Parathyroid adenoma (tissue), 2 donors: Measurements from ENCODE around the gene LAP3.

Experiments used
- H2AFZ ChIP-seq: fragments of 300-600 bp; sonication (generic); one replicate; pipeline ENCODE4 v1.7.0; 2017; ENCODE audit warnings: antibody characterized with exemption, mild to moderate bottlenecking
- H3K27ac ChIP-seq: fragments of 300-600 bp; sonication (generic); one replicate; pipeline ENCODE4 v1.7.0; 2017
- H3K27me3 ChIP-seq: fragments of 300-600 bp; sonication (generic); one replicate; pipeline ENCODE4 v1.7.0; 2017; ENCODE audit warnings: low read length; ENCODE audit not compliant: control insufficient read depth, insufficient read depth
- H3K36me3 ChIP-seq: fragments of 300-600 bp; sonication (generic); one replicate; pipeline ENCODE4 v1.7.0; 2017; ENCODE audit warnings: low read length; ENCODE audit not compliant: control insufficient read depth, insufficient read depth
- H3K4me1 ChIP-seq: fragments of 300-600 bp; sonication (generic); one replicate; pipeline ENCODE4 v1.7.0; 2017; ENCODE audit warnings: control low read depth
- H3K4me2 ChIP-seq: fragments of 300-600 bp; sonication (generic); one replicate; pipeline ENCODE4 v1.7.0; 2017; ENCODE audit warnings: low read length
- H3K4me3 ChIP-seq: fragments of 300-600 bp; sonication (generic); one replicate; pipeline ENCODE4 v1.7.0; 2017; ENCODE audit warnings: low read depth, low read length
- H3K79me2 ChIP-seq: fragments of 300-600 bp; sonication (generic); one replicate; pipeline ENCODE4 v1.7.0; 2017; ENCODE audit warnings: control low read depth
- H3K9ac ChIP-seq: fragments of 300-600 bp; sonication (generic); one replicate; pipeline ENCODE4 v1.7.0; 2017; ENCODE audit warnings: mild to moderate bottlenecking
- H3K9me3 ChIP-seq: fragments of 300-600 bp; sonication (generic); one replicate; pipeline ENCODE4 v1.7.0; 2017; ENCODE audit warnings: low read length; ENCODE audit not compliant: control insufficient read depth
- TF ChIP-seq, protein P1 (sequence below): fragments of 300-600 bp; sonication (generic); IDR thresholded peaks from one replicate; pipeline ENCODE4 v1.7.0; 2017; ENCODE audit warnings: antibody characterized with exemption, mild to moderate bottlenecking
- donor health status: primary hyperparathyroidism.

LAP3 gene

GRCh38 chr4:17589355-17589754 is 12.4 kb downstream of the LAP3 start:
- Histone ChIP-seq H3K4me3 (no peak overlapping the region), H3K9ac (no peak overlapping the region), H3K79me2 (no peaks in the 10 kb centered on the region), H3K36me3 (no peaks in the 10 kb centered on the region), H3K27ac (no peak overlapping the region), H3K4me1 (no peaks in the 10 kb centered on the region), H3K4me2 (no peak overlapping the region), H3K9me3 (no peaks in the 10 kb centered on the region), H2AFZ (no peak overlapping the region), H3K27me3 (no peaks in the 10 kb centered on the region)
- TF ChIP-seq, protein P1, sequence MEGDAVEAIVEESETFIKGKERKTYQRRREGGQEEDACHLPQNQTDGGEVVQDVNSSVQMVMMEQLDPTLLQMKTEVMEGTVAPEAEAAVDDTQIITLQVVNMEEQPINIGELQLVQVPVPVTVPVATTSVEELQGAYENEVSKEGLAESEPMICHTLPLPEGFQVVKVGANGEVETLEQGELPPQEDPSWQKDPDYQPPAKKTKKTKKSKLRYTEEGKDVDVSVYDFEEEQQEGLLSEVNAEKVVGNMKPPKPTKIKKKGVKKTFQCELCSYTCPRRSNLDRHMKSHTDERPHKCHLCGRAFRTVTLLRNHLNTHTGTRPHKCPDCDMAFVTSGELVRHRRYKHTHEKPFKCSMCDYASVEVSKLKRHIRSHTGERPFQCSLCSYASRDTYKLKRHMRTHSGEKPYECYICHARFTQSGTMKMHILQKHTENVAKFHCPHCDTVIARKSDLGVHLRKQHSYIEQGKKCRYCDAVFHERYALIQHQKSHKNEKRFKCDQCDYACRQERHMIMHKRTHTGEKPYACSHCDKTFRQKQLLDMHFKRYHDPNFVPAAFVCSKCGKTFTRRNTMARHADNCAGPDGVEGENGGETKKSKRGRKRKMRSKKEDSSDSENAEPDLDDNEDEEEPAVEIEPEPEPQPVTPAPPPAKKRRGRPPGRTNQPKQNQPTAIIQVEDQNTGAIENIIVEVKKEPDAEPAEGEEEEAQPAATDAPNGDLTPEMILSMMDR = no peak

GRCh38 chr4:17595471-17596005 is 18.5 kb downstream of the LAP3 start:
- H3K4me2 ChIP-seq = no peak overlapping the region
- H3K4me3 ChIP-seq = no peak overlapping the region
- H3K9ac ChIP-seq = no peak overlapping the region
- no peaks in the 10 kb centered on the region for H3K36me3 ChIP-seq
- H2AFZ ChIP-seq = no peak overlapping the region
- no peaks in the 10 kb centered on the region for H3K79me2 ChIP-seq
- H3K27ac ChIP-seq = no peak overlapping the region
- H3K4me1 ChIP-seq = no peaks in the 10 kb centered on the region
- no peaks in the 10 kb centered on the region for H3K27me3 ChIP-seq
- H3K9me3 ChIP-seq = no peaks in the 10 kb centered on the region
- TF ChIP-seq, protein P1 = no peak

- Histone ChIP-seq H3K27me3 (no peaks in the 10 kb centered on the region), H3K9ac (no peak overlapping the region), H3K4me2 (no peak overlapping the region), H3K4me3 (no peak overlapping the region), H2AFZ (no peak overlapping the region), H3K79me2 (no peaks in the 10 kb centered on the region), H3K9me3 (no peaks in the 10 kb centered on the region), H3K27ac (no peak overlapping the region), H3K4me1 (no peaks in the 10 kb centered on the region), H3K36me3 (no peaks in the 10 kb centered on the region)
- TF ChIP-seq, protein P1 = peak; percentile 31
Measured at GRCh38 chr4:17597517-17597916, 20.5 kb downstream of the LAP3 start.

GRCh38 chr4:17599826-17600225 is 22.8 kb downstream of the LAP3 start:
- no peaks in the 10 kb centered on the region for H3K79me2 ChIP-seq
- no peak overlapping the region for H3K9ac ChIP-seq
- no peak overlapping the region for H2AFZ ChIP-seq
- no peak overlapping the region for H3K4me2 ChIP-seq
- no peak overlapping the region for H3K27ac ChIP-seq
- no peaks in the 10 kb centered on the region for H3K27me3 ChIP-seq
- H3K9me3 ChIP-seq = no peaks in the 10 kb centered on the region
- no peaks in the 10 kb centered on the region for H3K4me1 ChIP-seq
- no peaks in the 10 kb centered on the region for H3K36me3 ChIP-seq
- H3K4me3 ChIP-seq = no peak overlapping the region
- TF ChIP-seq, protein P1 = no peak

- Histone ChIP-seq H3K9ac (no peak overlapping the region), H3K27ac (no peak overlapping the region), H2AFZ (no peak overlapping the region), H3K27me3 (no peaks in the 10 kb centered on the region), H3K4me1 (no peaks in the 10 kb centered on the region), H3K4me3 (no peak overlapping the region), H3K9me3 (no peaks in the 10 kb centered on the region), H3K79me2 (no peaks in the 10 kb centered on the region), H3K36me3 (no peaks in the 10 kb centered on the region), H3K4me2 (no peak overlapping the region)
- TF ChIP-seq, protein P1 = no peak
Measured at GRCh38 chr4:17605236-17605635, 28.2 kb downstream of the LAP3 start.
